NCI-H2196 (cell line): Measurements from ENCODE around the gene LBHD2.
"Not testable (repeated sequence)": the region's sequence is repeated elsewhere in the genome, so short reads cannot be mapped to it uniquely, and the experiment has no call there.

Source experiments
- DNase-seq: peaks from one replicate; lab custom pipeline; 2025; ENCODE audit not compliant: unreplicated experiment; lab: John Stamatoyannopoulos, UW

Gene LBHD2

GRCh38 chr14:103084021-103084919 is at the start of gene LBHD2:
Gene LBHD2 (plus strand): TSS chr14:103084210. CDS start chr14:103086013, 1,803 bp downstream.
- DNase-seq = no peak

- DNase-seq = no peak
Measured at GRCh38 chr14:103041464-103041863, 42.5 kb upstream of the LBHD2 start.

- no peak for DNase-seq
Measured at GRCh38 chr14:103043257-103044015, 40.6 kb upstream of the LBHD2 start.

DNA sequence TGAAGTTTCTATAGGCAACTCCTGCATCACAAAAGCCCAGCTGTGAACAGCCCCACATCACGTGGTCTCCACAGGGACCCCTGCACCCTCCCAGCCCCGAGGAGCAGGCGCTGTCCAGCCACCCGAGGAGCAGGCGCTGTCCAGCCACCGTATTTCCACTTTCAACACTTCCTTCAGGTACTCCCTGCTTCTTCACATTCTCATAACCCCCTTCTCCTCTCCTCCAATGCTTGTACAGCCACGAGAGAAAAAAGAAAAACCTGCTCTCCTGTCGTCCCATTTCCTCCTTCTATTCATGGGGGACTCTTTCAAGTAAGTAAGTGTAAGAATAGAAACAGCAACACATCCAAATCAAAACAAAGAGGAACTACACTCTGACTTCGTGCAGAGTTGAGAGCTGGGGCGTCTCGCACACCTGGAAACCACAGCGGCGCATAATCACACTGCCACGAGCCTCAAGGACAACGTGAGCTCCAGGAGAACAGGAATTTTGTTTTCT is 38.6 kb upstream of the LBHD2 start:
- no peak for DNase-seq

DNA sequence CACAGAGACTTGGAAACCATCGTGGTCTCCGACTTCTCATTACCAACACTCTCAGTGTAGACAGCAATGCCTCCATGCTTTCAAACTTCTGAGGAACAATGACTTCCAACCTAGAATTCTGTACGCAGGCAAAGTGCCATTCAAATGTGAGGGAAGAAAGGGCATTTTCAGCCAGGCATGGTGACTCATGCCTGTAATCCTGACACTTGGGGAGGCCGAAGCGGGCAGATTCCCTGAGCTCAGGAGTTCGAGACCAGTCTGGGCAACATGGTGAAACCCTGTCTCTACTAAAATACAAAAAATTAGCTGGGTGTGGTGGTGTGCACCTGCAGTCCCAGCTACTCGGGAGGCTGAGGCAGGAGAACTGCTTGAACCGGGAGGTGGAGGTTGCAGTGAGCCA is 36.6 kb upstream of the LBHD2 start:
- not testable (repeated sequence) for DNase-seq

- no peak for DNase-seq
Measured at GRCh38 chr14:103050935-103051334, 33.1 kb upstream of the LBHD2 start.

- DNase-seq = no peak
Measured at GRCh38 chr14:103052407-103052806, 31.6 kb upstream of the LBHD2 start.

DNA sequence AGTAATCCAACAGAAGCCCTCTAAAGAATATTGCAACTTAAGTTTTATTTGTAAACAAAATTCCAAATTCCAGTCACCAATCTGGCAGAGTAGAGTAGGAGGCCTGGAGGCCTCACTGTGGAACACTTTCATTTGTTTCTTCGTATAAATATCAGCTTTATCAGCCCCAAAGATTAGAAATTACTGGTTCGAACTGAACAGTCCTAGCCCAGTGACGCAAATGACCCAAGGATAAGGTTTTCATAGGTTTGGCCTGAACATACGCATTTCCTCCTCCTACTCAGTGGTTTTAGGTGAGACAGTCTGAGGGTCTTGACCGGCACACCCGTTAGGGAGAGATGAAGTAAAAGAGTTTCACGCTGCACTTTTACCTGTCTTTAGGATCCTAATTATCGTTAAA is 28.3 kb upstream of the LBHD2 start:
- no peak for DNase-seq

DNA sequence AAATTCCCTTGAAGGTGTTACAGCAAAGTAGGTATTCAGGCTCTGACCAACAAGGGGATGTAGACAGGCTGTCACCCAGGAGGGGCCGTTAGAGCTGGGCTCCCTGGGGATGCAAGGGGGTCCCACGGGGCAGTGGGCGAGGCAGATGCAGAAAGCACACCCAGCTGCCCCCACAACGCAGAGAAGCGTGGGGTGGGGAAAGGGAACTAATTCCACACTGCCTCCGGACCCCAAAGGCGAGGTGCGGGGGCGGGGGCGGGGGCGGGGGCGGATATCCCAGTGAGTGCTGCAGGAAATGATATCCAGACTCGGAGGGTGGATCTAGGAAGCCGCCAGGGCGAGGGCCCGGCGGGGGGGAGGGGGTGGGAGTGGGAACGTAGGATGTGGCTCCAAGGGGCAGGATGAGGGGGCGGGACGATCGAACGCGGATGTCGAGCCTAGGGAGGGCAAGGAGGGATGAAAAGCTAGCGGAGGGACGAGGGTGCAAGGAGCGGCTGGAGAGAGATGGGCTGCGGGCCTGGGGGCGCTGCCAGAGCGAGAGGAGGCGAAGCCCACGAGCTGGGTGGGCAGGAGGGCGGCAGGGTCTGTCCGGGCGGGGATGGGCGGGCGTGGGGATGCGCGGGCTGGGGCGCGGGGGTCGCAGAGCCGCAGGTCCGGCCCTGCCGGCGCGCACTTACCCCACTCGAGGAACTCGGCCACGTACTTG is 27.5 kb upstream of the LBHD2 start:
- peak; percentile 5 for DNase-seq

- no peak for DNase-seq
Measured at GRCh38 chr14:103057028-103057371, 27.0 kb upstream of the LBHD2 start.

DNA sequence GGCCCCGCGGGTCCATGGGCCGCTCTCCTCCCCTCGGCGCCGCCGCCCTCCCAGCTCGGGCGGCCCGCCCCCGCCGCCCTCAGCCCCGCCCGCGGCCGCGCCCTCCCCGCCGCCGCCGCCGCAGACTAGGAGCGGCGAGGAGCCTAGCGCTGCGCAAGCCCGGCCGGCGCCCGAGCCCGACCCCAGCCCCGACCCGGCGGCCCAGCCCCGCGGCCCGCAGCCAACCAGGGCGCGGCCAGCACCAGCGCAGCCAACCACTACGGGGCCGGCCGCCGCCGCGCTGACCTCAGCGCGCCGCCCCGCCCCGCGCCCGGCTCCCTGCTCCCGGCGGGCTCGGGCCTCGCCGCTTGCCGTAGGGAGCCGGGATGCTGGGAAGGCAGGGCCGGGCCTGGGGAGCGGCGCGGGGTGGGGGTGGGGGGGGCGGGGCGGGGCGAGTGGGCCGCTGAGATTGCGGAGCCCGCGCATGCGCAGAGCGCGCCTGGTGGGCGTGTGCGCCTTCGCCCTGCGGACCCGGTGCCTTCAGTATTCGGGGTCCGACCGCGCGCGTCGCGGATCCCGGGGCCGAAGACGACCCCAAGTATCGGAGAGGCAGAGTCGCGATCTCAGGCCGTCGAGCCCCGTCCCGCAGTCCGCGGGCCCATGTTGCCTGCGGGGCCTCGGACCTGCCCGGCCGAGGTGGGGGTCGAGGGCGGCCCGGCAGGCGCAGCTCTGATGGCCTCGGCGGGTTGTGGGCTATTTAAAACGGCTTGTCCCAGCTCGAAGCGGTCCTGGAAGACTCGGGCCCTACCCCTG is 26.4 kb upstream of the LBHD2 start, which contains the start of gene CDC42BPB:
Gene CDC42BPB (minus strand): TSS at position 178 of the 792 bp plus-strand sequence. CDS start 376 bp downstream, outside the sequence.
- DNase-seq = peak; percentile 84

GRCh38 chr14:103058164-103059055 is 25.6 kb upstream of the LBHD2 start:
- no peak for DNase-seq

- DNase-seq = no peak
Measured at GRCh38 chr14:103059556-103059955, 24.5 kb upstream of the LBHD2 start.

- DNase-seq = no peak
Measured at GRCh38 chr14:103061482-103061976, 22.5 kb upstream of the LBHD2 start.

DNA sequence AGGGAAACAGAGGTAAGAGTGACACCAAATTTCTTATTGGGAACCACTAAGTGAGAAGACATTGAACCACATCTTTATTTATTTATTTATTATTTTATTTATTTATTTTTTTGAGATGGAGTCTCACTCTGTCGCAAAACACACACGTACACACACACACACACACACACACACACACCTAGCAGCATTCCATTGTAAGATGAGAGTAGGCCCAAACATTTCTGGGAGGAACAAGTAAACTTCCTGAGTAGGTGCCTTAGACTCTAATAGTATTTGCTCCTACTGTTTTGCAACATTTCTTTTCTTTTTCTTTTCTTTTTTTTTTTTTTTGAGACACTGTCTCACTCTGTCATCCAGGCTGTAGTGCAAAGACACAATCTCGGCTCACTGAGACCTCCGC is 19.6 kb upstream of the LBHD2 start:
- no peak for DNase-seq

GRCh38 chr14:103064978-103065377 is 19.0 kb upstream of the LBHD2 start:
- DNase-seq = no peak

DNA sequence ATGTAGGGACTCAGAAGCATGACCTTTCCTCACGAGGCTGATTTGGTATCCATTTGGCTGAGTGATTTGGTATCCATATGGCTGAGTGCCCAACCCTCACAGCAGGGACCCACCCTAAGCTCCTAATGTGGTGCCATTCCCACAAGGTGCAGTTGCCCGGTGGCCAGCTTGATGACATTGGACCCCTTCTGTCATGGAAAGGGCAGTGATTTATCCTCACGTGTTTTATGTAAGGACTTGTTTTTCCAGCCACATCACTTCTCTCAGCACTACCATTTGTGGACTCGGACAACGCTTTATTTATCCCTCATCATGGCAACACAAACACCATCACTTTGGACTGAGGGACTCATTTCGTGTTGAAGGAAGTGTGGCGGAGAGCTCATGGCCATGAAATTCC is 18.1 kb upstream of the LBHD2 start:
- no peak for DNase-seq

DNA sequence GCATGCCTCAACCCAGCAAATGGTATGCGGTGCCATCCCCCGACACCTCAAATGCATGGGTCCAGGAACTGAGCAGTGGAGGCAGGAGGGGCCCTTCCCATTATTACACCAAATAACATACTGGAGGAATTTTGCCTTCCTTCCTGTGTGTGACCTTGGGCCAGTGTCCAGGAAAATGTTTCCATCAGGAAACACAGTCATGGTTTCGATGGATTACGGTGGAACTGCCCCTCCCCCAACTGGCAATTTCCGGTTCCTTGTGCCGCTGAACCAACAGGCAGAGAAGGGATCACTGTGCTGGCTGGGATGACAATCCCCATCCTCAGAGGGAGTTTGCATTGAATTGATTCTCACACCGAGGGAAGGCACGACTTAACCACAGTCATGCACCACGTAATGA is 17.6 kb upstream of the LBHD2 start:
- DNase-seq = no peak

DNA sequence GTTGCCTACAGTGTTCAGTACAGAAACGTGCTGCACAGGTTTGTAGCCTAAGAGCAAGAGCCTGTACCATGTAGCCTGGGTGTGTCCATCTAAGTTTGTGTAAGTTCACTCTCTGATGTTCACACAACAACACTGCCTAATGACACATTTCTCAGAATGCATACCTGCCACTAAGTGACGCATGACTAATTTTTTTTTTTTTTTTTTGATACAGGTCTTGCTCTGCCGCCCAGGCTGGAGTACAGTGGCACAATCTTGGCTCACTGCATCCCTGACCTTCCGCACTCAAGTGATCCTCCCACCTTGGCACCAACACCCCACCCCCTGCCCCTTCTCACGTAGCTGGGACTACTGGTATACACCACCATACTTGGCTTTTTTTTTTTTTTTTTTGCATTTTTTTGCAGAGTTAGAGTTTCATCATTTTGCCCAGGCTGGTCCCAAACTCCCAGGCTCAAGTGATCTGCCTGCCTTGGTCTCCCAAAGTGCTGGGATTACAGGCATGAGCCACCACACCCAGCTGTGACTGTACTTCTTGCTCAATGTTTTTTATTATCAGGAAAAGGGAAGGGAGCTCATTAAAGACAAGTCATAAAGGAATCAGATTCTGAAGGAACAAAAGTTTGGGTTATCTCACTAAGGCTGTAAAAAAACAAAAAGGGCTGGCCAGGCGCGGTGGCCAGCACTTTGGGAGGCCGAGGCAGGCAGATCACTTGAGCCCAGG is 16.6 kb upstream of the LBHD2 start:
- no peak for DNase-seq
